Mesenchymal stem cell (in vitro differentiated cells and primary cell): ENCODE results near the gene TMEM204.

Experiments
- DNase-seq: peaks from one replicate; pipeline ENCODE4 v3.0.0-alpha.2; 2013
- H2AFZ ChIP-seq: one replicate; pipeline ENCODE4 v1.6.1; 2013; ENCODE audit warnings: low read depth, mild to moderate bottlenecking, control low read depth, inconsistent platforms, low read length, moderate library complexity
- H2AK5ac ChIP-seq: 2 replicates; pipeline ENCODE4 v1.6.1; 2013; ENCODE audit warnings: low read length, moderate library complexity, mild to moderate bottlenecking, inconsistent platforms; ENCODE audit not compliant: severe bottlenecking
- H2BK120ac ChIP-seq: one replicate; pipeline ENCODE4 v1.6.1; 2013; ENCODE audit warnings: low read depth, mild to moderate bottlenecking, inconsistent platforms, low read length, moderate library complexity
- H2BK12ac ChIP-seq, 2 experiments: one replicate each; pipeline ENCODE4 v1.6.1; 2013; ENCODE audit warnings: inconsistent platforms in 2 of 2, low read length in 2 of 2, mild to moderate bottlenecking in 2 of 2, moderate library complexity in 2 of 2, control low read depth in 1 of 2
- H2BK15ac ChIP-seq: one replicate; pipeline ENCODE4 v1.6.1; 2013; ENCODE audit warnings: mild to moderate bottlenecking, low read depth, inconsistent platforms; ENCODE audit not compliant: poor library complexity, severe bottlenecking
- H2BK5ac ChIP-seq: 2 replicates; pipeline ENCODE4 v1.6.1; 2013; ENCODE audit warnings: low read depth, mild to moderate bottlenecking, low read length, control low read depth, inconsistent platforms; ENCODE audit not compliant: poor library complexity, severe bottlenecking
- H3K14ac ChIP-seq, 2 experiments: one replicate each; pipeline ENCODE4 v1.6.1; 2013; ENCODE audit warnings: inconsistent platforms in 2 of 2, low read length in 2 of 2, control low read depth in 1 of 2, mild to moderate bottlenecking in 1 of 2, moderate library complexity in 1 of 2
- H3K18ac ChIP-seq, 2 experiments: one replicate each; pipeline ENCODE4 v1.6.1; 2013; ENCODE audit warnings: inconsistent platforms in 2 of 2, low read length in 2 of 2, control low read depth in 1 of 2, low read depth in 1 of 2, mild to moderate bottlenecking in 1 of 2
- H3K23ac ChIP-seq, 2 experiments: one replicate each; pipeline ENCODE4 v1.6.1; 2013; ENCODE audit warnings: inconsistent platforms in 2 of 2, low read length in 2 of 2, mild to moderate bottlenecking in 2 of 2, moderate library complexity in 2 of 2, control low read depth in 1 of 2
- H3K27ac ChIP-seq: 2 replicates; pipeline ENCODE4 v1.5.1; 2013; ENCODE audit warnings: mild to moderate bottlenecking, moderate library complexity, low read length, control low read depth, inconsistent platforms; ENCODE audit not compliant: poor library complexity, severe bottlenecking
- H3K27me3 ChIP-seq, 2 experiments: 2 replicates each; pipeline versions ENCODE4 v1.6.1 to v1.7.0; 2013; ENCODE audit warnings: low read length in 2 of 2, mild to moderate bottlenecking in 2 of 2, moderate library complexity in 2 of 2, control low read depth in 1 of 2, inconsistent platforms in 1 of 2; ENCODE audit not compliant: control insufficient read depth in 1 of 2, insufficient read depth in 1 of 2
- H3K36me3 ChIP-seq, 2 experiments: 2 replicates each; pipeline versions ENCODE4 v1.6.1 to v1.7.0; 2013; ENCODE audit warnings: low read length in 2 of 2, control low read depth in 1 of 2, inconsistent platforms in 1 of 2, low read depth in 1 of 2, mild to moderate bottlenecking in 1 of 2; ENCODE audit not compliant: insufficient read depth in 2 of 2, control insufficient read depth in 1 of 2
- H3K4ac ChIP-seq, 2 experiments: one replicate each; pipeline ENCODE4 v1.6.1; 2013; ENCODE audit warnings: inconsistent platforms in 2 of 2, low read length in 2 of 2, mild to moderate bottlenecking in 2 of 2, moderate library complexity in 2 of 2, control low read depth in 1 of 2, low read depth in 1 of 2
- H3K4me1 ChIP-seq: 2 replicates; pipeline ENCODE4 v1.6.1; 2013; ENCODE audit warnings: low read depth, low read length, control low read depth; ENCODE audit not compliant: control insufficient read depth, insufficient read depth
- H3K4me2 ChIP-seq: 2 replicates; pipeline ENCODE4 v1.6.1; 2013; ENCODE audit warnings: low read length, mild to moderate bottlenecking, inconsistent platforms; ENCODE audit not compliant: poor library complexity, severe bottlenecking
- H3K4me3 ChIP-seq, 2 experiments: 2 replicates each; pipeline versions ENCODE4 v1.5.1 to v1.7.0; 2013; ENCODE audit warnings: low read length in 2 of 2, mild to moderate bottlenecking in 2 of 2, control low read depth in 1 of 2, low read depth in 1 of 2; ENCODE audit not compliant: insufficient read depth in 1 of 2
- H3K79me1 ChIP-seq: replicated peaks from 2 replicates; pipeline ENCODE4 v1.6.1; 2013; ENCODE audit warnings: mild to moderate bottlenecking, control low read depth, low read length, inconsistent platforms; ENCODE audit not compliant: poor library complexity, severe bottlenecking
- H3K9ac ChIP-seq: 2 replicates; pipeline ENCODE4 v1.7.0; 2013; ENCODE audit warnings: mild to moderate bottlenecking, low read length, moderate library complexity
- H3K9me3 ChIP-seq: 2 replicates; pipeline ENCODE4 v1.7.0; 2013; ENCODE audit warnings: mild to moderate bottlenecking, low read length; ENCODE audit not compliant: control insufficient read depth
- H4K8ac ChIP-seq: one replicate; pipeline ENCODE4 v1.6.1; 2013; ENCODE audit warnings: inconsistent platforms, mild to moderate bottlenecking, low read length, moderate library complexity
- H4K91ac ChIP-seq: one replicate; pipeline ENCODE4 v1.6.1; 2013; ENCODE audit warnings: mild to moderate bottlenecking, low read length, inconsistent platforms
- WGBS: methylation state at CpG from one replicate; pipeline ENCODE4 v1.1.7; 2013; ENCODE audit warnings: mixed read lengths; 5-methylcytosine and 5-hydroxymethylcytosine counted together

TMEM204 gene

GRCh38 chr16:1519831-1520230 lies 13.6 kb upstream of the TMEM204 start:
- Histone ChIP-seq H4K91ac (no peak overlapping the region), H3K9ac (no peak overlapping the region), H3K4ac (no peak overlapping the region), H2BK120ac (no peak overlapping the region), H3K9me3 (peaks cover 3% of the 10 kb centered on the region), H2BK5ac (no peak overlapping the region), H3K36me3 (peaks cover 43 to 53% of the 10 kb centered on the region in 2 experiments), H2BK12ac (no peak overlapping the region), H2AFZ (no peak overlapping the region), H3K14ac (no peak overlapping the region), H3K4me1 (no peaks in the 10 kb centered on the region), H3K18ac (no peak overlapping the region), H3K79me1 (no peaks in the 10 kb centered on the region), H3K27me3 (no peaks in the 10 kb centered on the region), H2AK5ac (no peak overlapping the region), H4K8ac (no peak overlapping the region), H3K23ac (no peak overlapping the region), H3K4me3 (no peak overlapping the region), H3K27ac (no peak overlapping the region), H2BK15ac (no peak overlapping the region), H3K4me2 (no peak overlapping the region)
- DNase-seq, result no peak
- WGBS, result 94% methylated on average over 17 of the region's 17 CpGs

- H3K14ac ChIP-seq, result no peak overlapping the region
- 98% methylated on average over 19 of the region's 19 CpGs for WGBS
- H3K79me1 ChIP-seq, result no peaks in the 10 kb centered on the region
- no peak overlapping the region for H2AFZ ChIP-seq
- no peak overlapping the region for H2BK120ac ChIP-seq
- no peak overlapping the region for H3K4me2 ChIP-seq
- no peak overlapping the region for H3K9ac ChIP-seq
- DNase-seq, result no peak
- peaks cover 43 to 57% of the 10 kb centered on the region in 2 experiments for H3K36me3 ChIP-seq
- no peaks in the 10 kb centered on the region for H3K4me1 ChIP-seq
- no peak overlapping the region for H3K23ac ChIP-seq
- H3K9me3 ChIP-seq, result no peaks in the 10 kb centered on the region
- H2BK12ac ChIP-seq, result no peak overlapping the region
- H3K18ac ChIP-seq, result no peak overlapping the region
- H3K27ac ChIP-seq, result no peak overlapping the region
- H3K4ac ChIP-seq, result no peak overlapping the region
- H2BK15ac ChIP-seq, result no peak overlapping the region
- no peak overlapping the region for H4K8ac ChIP-seq
- H2BK5ac ChIP-seq, result no peak overlapping the region
- no peak overlapping the region for H4K91ac ChIP-seq
- no peak overlapping the region for H3K4me3 ChIP-seq
- H2AK5ac ChIP-seq, result no peak overlapping the region
- no peaks in the 10 kb centered on the region for H3K27me3 ChIP-seq
Observed at GRCh38 chr16:1520461-1520860, 13.0 kb upstream of the TMEM204 start.

GRCh38 chr16:1523581-1524245 lies 9.8 kb upstream of the TMEM204 start:
- H4K91ac ChIP-seq, result no peak overlapping the region
- H3K27ac ChIP-seq, result no peak overlapping the region
- peaks cover 33 to 57% of the 10 kb centered on the region in 2 experiments for H3K36me3 ChIP-seq
- no peak overlapping the region for H2AFZ ChIP-seq
- no peak overlapping the region for H3K23ac ChIP-seq
- no peak overlapping the region for H3K18ac ChIP-seq
- H3K4me3 ChIP-seq, result no peak overlapping the region
- H2BK12ac ChIP-seq, result no peak overlapping the region
- H4K8ac ChIP-seq, result no peak overlapping the region
- no peak overlapping the region for H3K4me2 ChIP-seq
- no peak overlapping the region for H2AK5ac ChIP-seq
- H2BK15ac ChIP-seq, result no peak overlapping the region
- H2BK120ac ChIP-seq, result no peak overlapping the region
- peaks cover 9% of the 10 kb centered on the region for H3K4me1 ChIP-seq
- H3K9ac ChIP-seq, result no peak overlapping the region
- no peaks in the 10 kb centered on the region for H3K79me1 ChIP-seq
- H3K9me3 ChIP-seq, result no peaks in the 10 kb centered on the region
- H3K4ac ChIP-seq, result no peak overlapping the region
- H2BK5ac ChIP-seq, result no peak overlapping the region
- no peak for DNase-seq
- no peaks in the 10 kb centered on the region for H3K27me3 ChIP-seq
- H3K14ac ChIP-seq, result no peak overlapping the region
- WGBS, result 91% methylated on average over 30 of the region's 30 CpGs

- no peaks in the 10 kb centered on the region for H3K9me3 ChIP-seq
- H3K4ac ChIP-seq, result no peak overlapping the region
- H3K18ac ChIP-seq, result no peak overlapping the region
- H3K27ac ChIP-seq, result no peak overlapping the region
- H2BK5ac ChIP-seq, result no peak overlapping the region
- H3K36me3 ChIP-seq, result peaks cover 30 to 53% of the 10 kb centered on the region in 2 experiments
- H2BK12ac ChIP-seq, result no peak overlapping the region
- no peaks in the 10 kb centered on the region for H3K79me1 ChIP-seq
- no peak overlapping the region for H3K14ac ChIP-seq
- no peak overlapping the region for H2AFZ ChIP-seq
- no peak for DNase-seq
- no peak overlapping the region for H2BK15ac ChIP-seq
- no peak overlapping the region for H4K91ac ChIP-seq
- no peak overlapping the region for H3K9ac ChIP-seq
- H3K27me3 ChIP-seq, result no peaks in the 10 kb centered on the region
- H2AK5ac ChIP-seq, result no peak overlapping the region
- peaks cover 9% of the 10 kb centered on the region for H3K4me1 ChIP-seq
- no peak overlapping the region for H2BK120ac ChIP-seq
- no peak overlapping the region for H4K8ac ChIP-seq
- 93% methylated on average over 26 of the region's 26 CpGs for WGBS
- H3K23ac ChIP-seq, result no peak overlapping the region
- no peak overlapping the region for H3K4me3 ChIP-seq
- no peak overlapping the region for H3K4me2 ChIP-seq
Observed at GRCh38 chr16:1524366-1524765, 9.1 kb upstream of the TMEM204 start.
